NB4 (cell line): ENCODE measurements around the gene SCGB1D4.

Experiments
- CTCF ChIP-seq: IDR thresholded peaks from one replicate; pipeline ENCODE4 v1.5.1; 2012; ENCODE audit warnings: low read depth, low read length
- POLR2A ChIP-seq: IDR thresholded peaks from 2 replicates; pipeline ENCODE4 v1.6.1; 2011; ENCODE audit warnings: mild to moderate bottlenecking; ENCODE audit not compliant: insufficient read length; ENCODE audit errors: extremely low read depth
- TF ChIP-seq, protein P1 (sequence below): IDR thresholded peaks from 2 replicates; pipeline ENCODE4 v1.6.1; 2011; ENCODE audit warnings: low read depth, low read length

DNA sequence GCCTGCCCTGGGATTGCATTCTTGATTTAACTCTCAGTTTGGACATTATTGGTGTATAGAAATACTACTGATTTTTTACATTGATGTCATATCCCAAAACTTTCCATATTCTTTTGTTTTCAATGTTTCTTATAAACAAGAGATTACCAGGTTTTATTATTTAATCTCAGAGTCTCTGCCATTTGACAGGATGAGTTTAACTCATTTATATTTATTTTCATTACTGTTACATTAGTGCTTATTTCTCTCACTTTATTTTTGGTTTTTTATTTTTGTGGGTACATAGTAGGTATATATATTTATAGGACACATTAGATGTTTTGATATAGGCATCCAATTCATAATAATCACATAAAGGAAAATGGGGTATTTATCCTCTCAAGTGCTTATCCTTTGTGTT lies 9.1 kb upstream of the SCGB1D4 start:
- TF ChIP-seq CTCF (no peak), POLR2A (no peak)
- TF ChIP-seq, protein P1, sequence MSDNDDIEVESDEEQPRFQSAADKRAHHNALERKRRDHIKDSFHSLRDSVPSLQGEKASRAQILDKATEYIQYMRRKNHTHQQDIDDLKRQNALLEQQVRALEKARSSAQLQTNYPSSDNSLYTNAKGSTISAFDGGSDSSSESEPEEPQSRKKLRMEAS, result no peak
